ENCODE results near the gene MEN1. TPM values are rescaled to one million over a fixed set of nuclear protein-coding genes. Genes with fewer than 3 reads are reported as not detected.
A peak's percentile ranks its signal among the peaks of the same experiment; 100 is the strongest.

The MEN1 gene
- total RNA-seq, 1 experiment from 2014 or later: 46.1 TPM

- ATAC-seq (no peak), DNase-seq (no peak)
- Histone ChIP-seq H3K36me3 (ENCODE audit: low read depth, low read length) (peaks cover 35% of the 10 kb centered on the region), H3K27me3 (ENCODE audit: low read length) (no peaks in the 10 kb centered on the region), H2AFZ (ENCODE audit: low read length) (no peak overlapping the region), H3K4me1 (ENCODE audit: insufficient read depth, low read length) (peaks cover 16% of the 10 kb centered on the region), H3K4me2 (ENCODE audit: low read length) (no peak overlapping the region), H4K20me1 (ENCODE audit: low read length) (no peaks in the 10 kb centered on the region), H3K4me3 (ENCODE audit: low read length) (no peak overlapping the region), H3K9me2 (replicated peaks; ENCODE audit: low read length) (no peaks in the 10 kb centered on the region), H3F3A (ENCODE audit: low read length, unreplicated experiment) (no peaks in the 10 kb centered on the region), H3K9me3 (ENCODE audit: low read length) (no peaks in the 10 kb centered on the region), H3K79me2 (ENCODE audit: low read length) (peaks cover 2% of the 10 kb centered on the region), H3K9ac (ENCODE audit: low read length) (no peak overlapping the region), H3K27ac (ENCODE audit: low read length) (no peak overlapping the region)
- no TSS peak for BruUV-seq (replicated peaks)
- POLR2A ChIA-PET (ENCODE audit: unreplicated experiment): no interaction called here
- CTCF ChIA-PET: no interaction called here
- TF ChIP-seq CTCF (conservative IDR thresholded peaks at IDR 0.05; ENCODE audit: low read depth, low read length) (no peak), EZH2 (IDR thresholded peaks at IDR 0.05; ENCODE audit: low read length, unreplicated experiment) (no peak), EZH2phosphoT487 (IDR thresholded peaks at IDR 0.05; ENCODE audit: borderline replicate concordance, low read length) (no peak)
- intact Hi-C loops (cut with micrococcal nuclease): no loop called here
Measured at GRCh38 chr11:64836448-64837072, 26.2 kb upstream of the MEN1 start.

GRCh38 chr11:64835616-64836447 is 25.5 kb upstream of the MEN1 start:
- ChIA-PET POLR2A (ENCODE audit: unreplicated experiment) (interaction anchor here (0.6 kb wide), 1 partner anchor 18 kb away, joined by 5 read pairs; no protein-coding TSS in a partner anchor), CTCF (interaction anchor here (0.6 to 1.4 kb wide), 2 partner anchors 48 to 958 kb away, joined by 5 to 14 read pairs; no protein-coding TSS in a partner anchor)
- Histone ChIP-seq H3K79me2 (ENCODE audit: low read length) (no peaks in the 10 kb centered on the region), H4K20me1 (ENCODE audit: low read length) (no peaks in the 10 kb centered on the region), H3K27me3 (ENCODE audit: low read length) (no peaks in the 10 kb centered on the region), H3K9me3 (ENCODE audit: low read length) (no peaks in the 10 kb centered on the region), H3K9ac (ENCODE audit: low read length) (no peak overlapping the region), H3K36me3 (ENCODE audit: low read depth, low read length) (peaks cover 35% of the 10 kb centered on the region), H3K4me2 (ENCODE audit: low read length) (peak overlapping the region; percentile 32; the same call in 1 of the 2 replicates), H3K4me3 (ENCODE audit: low read length) (no peak overlapping the region), H3K9me2 (replicated peaks; ENCODE audit: low read length) (no peaks in the 10 kb centered on the region), H2AFZ (ENCODE audit: low read length) (no peak overlapping the region), H3K4me1 (ENCODE audit: insufficient read depth, low read length) (peaks cover 16% of the 10 kb centered on the region), H3F3A (ENCODE audit: low read length, unreplicated experiment) (no peaks in the 10 kb centered on the region), H3K27ac (ENCODE audit: low read length) (0 out of 2 replicates have a peak overlapping the region, but pooled peaks have one; percentile 9)
- TF ChIP-seq CTCF (conservative IDR thresholded peaks at IDR 0.05; ENCODE audit: low read depth, low read length) (no peak), EZH2phosphoT487 (IDR thresholded peaks at IDR 0.05; ENCODE audit: borderline replicate concordance, low read length) (no peak), EZH2 (IDR thresholded peaks at IDR 0.05; ENCODE audit: low read length, unreplicated experiment) (no peak)
- DNase-seq (no peak), ATAC-seq (peak; percentile 22)
- BruUV-seq (replicated peaks): no TSS peak
- intact Hi-C loops (cut with micrococcal nuclease): no loop called here
